Right lobe of liver (tissue), 6 donors: ENCODE measurements around the gene KIF1A. TPM values are rescaled to one million over a fixed set of nuclear protein-coding genes. Genes with fewer than 3 reads are reported as not detected.

Experiments used
- ATAC-seq, 4 donors: fragments of 200-7000 bp; cut with Tn5 transposase; one replicate each; pipeline ENCODE4 v1.9.1; 2020; ENCODE audit warnings: mild to moderate bottlenecking in 4 of 4, moderate library complexity in 4 of 4
- DNase-seq, 3 donors: peaks; one replicate each; pipeline ENCODE4 v3.0.0-alpha.2; 2020
- H3K27ac ChIP-seq, 3 donors: fragments of 200-600 bp; one replicate each; pipeline ENCODE4 v1.8.0; 2022
- H3K27me3 ChIP-seq, 2 donors: fragments of 200-600 bp; one replicate each; pipeline ENCODE4 v1.8.0; 2022
- H3K36me3 ChIP-seq, 4 donors: fragments of 200-600 bp; sonication (generic) in 1 of 4; one replicate each; pipeline versions ENCODE4 v1.5.1 to v1.8.0; 2017 to 2022; ENCODE audit warnings: control low read depth in 1 of 4
- H3K4me1 ChIP-seq, 4 donors: fragments of 200-600 bp; sonication (generic) in 1 of 4; one replicate each; pipeline versions ENCODE4 v1.5.1 to v1.8.0; 2017 to 2022; ENCODE audit warnings: control low read depth in 1 of 4
- H3K4me3 ChIP-seq, 3 donors: fragments of 200-600 bp; one replicate each; pipeline ENCODE4 v1.8.0; 2022
- H3K9me3 ChIP-seq, 4 donors: fragments of 200-600 bp; sonication (generic) in 1 of 4; one replicate each; pipeline versions ENCODE4 v1.5.1 to v1.8.0; 2017 to 2022; ENCODE audit warnings: control low read depth in 1 of 4
- CTCF ChIP-seq, 4 donors: fragments of 200-600 bp in 3 of 4; fragments of 450-650 bp in 1 of 4; IDR thresholded peaks; one replicate each; pipeline versions ENCODE4 v1.5.1 to v1.8.0; 2016 to 2022; ENCODE audit warnings: antibody characterized with exemption in 4 of 4, mild to moderate bottlenecking in 2 of 4
- POLR2A ChIP-seq: fragments of 450-650 bp; IDR thresholded peaks from one replicate; pipeline ENCODE4 v1.6.1; 2017; ENCODE audit warnings: antibody characterized with exemption, mild to moderate bottlenecking
- WGBS: methylation state at CpG from one replicate; pipeline ENCODE4 v1.1.6; 2018; ENCODE audit warnings: low coverage, low lambda C conversion rate; ENCODE audit not compliant: insufficient coverage; ENCODE audit errors: missing lambda C conversion rate; 5-methylcytosine and 5-hydroxymethylcytosine counted together
- intact Hi-C, 2 donors: fragments of 100-400 bp; cut with DNase I; formaldehyde crosslinking; loops; one replicate each; pipeline versions ENCODE4 v1.11.2 to v1.14.1; 2022
- total RNA-seq, 6 experiments: library from RNA; depleted of rRNA in 2 of 6; stranded (reverse); fragments of >200 nt in 2 of 6; fragmentation: NEBNext Ultra II Directional in 3 of 6; extraction: Animal tissue kit (Norgen Biotek cat#: 25700) in 3 of 6; gene quantifications; one replicate each; pipeline versions ENCODE4 v1.1.0 to v1.2.4, GENCODE V29; 2016 to 2023
- donor health status: DM: no; HTN: yes; CAD: no.
- donor health status: DM: no; HTN: no; CAD: no.
- donor health status: DM: no; HTN: no; CAD: no.
- donor health status: DM: no; HTN: yes; CAD: no.
- donor health status: DM: no; HTN: yes; CAD: no.

Gene KIF1A
- total RNA-seq, 6 experiments from 2014 or later: 0.31 to 0.87 (median 0.56) TPM

DNA sequence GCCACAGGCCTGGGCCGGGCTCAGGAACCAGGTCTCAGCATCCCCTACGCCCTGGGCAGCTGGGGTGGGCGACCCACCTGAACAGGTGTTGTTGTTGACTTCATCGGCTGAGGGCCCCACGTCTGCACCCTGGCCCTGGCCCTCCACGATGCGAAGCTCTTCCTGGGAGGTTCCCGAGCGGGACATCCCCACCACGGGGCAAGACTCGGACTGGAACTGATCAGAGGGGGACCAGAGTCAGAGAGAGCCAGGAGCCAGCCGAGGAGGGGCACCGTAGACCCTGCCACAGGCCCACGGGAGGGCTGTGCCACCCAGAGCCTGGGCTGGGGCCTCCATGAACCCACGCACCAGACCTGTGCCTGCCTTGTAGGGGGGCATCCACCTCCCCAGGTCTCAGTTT, 74.1 kb downstream of the KIF1A start:
- Histone ChIP-seq H3K4me1 (no peaks in the 10 kb centered on the region), H3K4me3 (no peak overlapping the region), H3K27ac (no peak overlapping the region), H3K9me3 (no peaks in the 10 kb centered on the region), H3K27me3 (no peaks in the 10 kb centered on the region), H3K36me3 (no peaks in the 10 kb centered on the region)
- DNase-seq: no peak
- ATAC-seq: no peak
- WGBS: no CpG with 5 or more reads among the region's 15 CpGs
- intact Hi-C loops: no loop called here
- no peak for TF ChIP-seq CTCF (IDR thresholded peaks at IDR 0.05)
- TF ChIP-seq POLR2A: no peak

- ATAC-seq (no peak), DNase-seq (no peak)
- WGBS: 60% methylated on average over 1 of the region's 15 CpGs
Observed at GRCh38 chr2:240745456-240745855, 74.6 kb downstream of the KIF1A start.

DNA sequence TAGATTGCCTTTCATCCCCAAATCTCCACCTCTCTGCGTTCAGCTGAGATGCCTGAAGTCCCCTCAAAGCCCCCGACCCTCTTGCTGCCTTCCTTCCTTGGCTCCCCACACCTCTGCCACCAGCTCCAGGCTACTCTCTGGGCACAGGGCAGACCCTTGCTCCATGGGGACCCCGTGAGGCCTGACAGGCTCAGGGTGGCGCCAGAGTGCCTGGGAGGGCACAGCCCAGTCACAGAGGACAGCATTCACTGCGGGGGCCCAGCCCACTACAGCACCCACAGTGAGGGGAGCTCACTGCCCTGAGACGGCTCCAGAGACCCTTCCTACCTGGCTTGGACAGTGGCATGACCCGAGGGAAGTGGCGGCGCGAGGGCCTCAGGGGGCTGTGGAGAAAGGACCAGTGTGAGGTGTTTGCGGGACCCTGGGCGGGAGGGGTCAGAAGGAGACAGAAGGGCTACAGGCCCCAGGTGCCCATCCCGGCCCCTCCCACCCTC, 77.4 kb downstream of the KIF1A start:
- 51% methylated on average over 3 of the region's 13 CpGs for WGBS

More at GRCh38 chr2:240745456-240745855, 74.6 kb downstream of the KIF1A start:
- Histone ChIP-seq H3K27me3 (no peaks in the 10 kb centered on the region), H3K36me3 (no peaks in the 10 kb centered on the region), H3K4me3 (no peak overlapping the region), H3K4me1 (no peaks in the 10 kb centered on the region), H3K27ac (no peak overlapping the region), H3K9me3 (no peaks in the 10 kb centered on the region)
- TF ChIP-seq POLR2A (no peak), CTCF (IDR thresholded peaks at IDR 0.05) (no peak)
- intact Hi-C loops: no loop called here

GRCh38 chr2:240741091-240741490, 78.9 kb downstream of the KIF1A start:
- Histone ChIP-seq H3K27me3 (no peaks in the 10 kb centered on the region), H3K4me3 (no peak overlapping the region), H3K36me3 (no peaks in the 10 kb centered on the region), H3K4me1 (no peaks in the 10 kb centered on the region), H3K27ac (no peak overlapping the region), H3K9me3 (no peaks in the 10 kb centered on the region)
- WGBS: 66% methylated on average over 2 of the region's 18 CpGs
- DNase-seq (no peak), ATAC-seq (no peak)
- TF ChIP-seq POLR2A (no peak), CTCF (IDR thresholded peaks at IDR 0.05) (no peak)
- intact Hi-C loops: no loop called here

More for the DNA sequence above, 77.4 kb downstream of the KIF1A start:
- intact Hi-C loops: no loop called here
- Histone ChIP-seq H3K27me3 (no peaks in the 10 kb centered on the region), H3K4me1 (no peaks in the 10 kb centered on the region), H3K4me3 (no peak overlapping the region), H3K36me3 (no peaks in the 10 kb centered on the region), H3K9me3 (no peaks in the 10 kb centered on the region), H3K27ac (no peak overlapping the region)
- ATAC-seq (no peak), DNase-seq (no peak)
- TF ChIP-seq POLR2A: no peak

DNA sequence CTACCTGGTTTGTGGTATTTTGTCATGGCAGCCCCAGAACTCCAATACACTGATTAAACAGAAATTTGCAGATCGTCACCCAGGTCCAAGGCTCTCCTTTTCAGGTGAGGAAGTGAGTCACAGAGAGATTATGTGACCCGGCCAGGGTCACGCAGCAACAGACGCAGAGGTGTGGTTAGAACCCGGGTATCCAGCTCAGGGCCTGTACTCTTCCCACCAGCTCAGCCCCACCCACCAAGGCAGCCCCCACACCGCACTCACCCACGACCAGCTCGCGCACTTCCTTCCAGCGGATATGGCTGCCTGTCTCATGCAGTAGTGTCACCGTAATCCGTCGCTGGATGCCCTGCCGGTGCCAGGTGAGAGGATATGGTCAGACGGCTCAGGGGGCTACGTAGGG, 80.2 kb downstream of the KIF1A start:
- TF ChIP-seq CTCF (IDR thresholded peaks at IDR 0.05) (no peak), POLR2A (no peak)
- no peaks in the 10 kb centered on the region for H3K9me3 ChIP-seq
- H3K4me1 ChIP-seq: no peaks in the 10 kb centered on the region
- ATAC-seq (no peak), DNase-seq (no peak)
- no peak overlapping the region for H3K4me3 ChIP-seq
- H3K27ac ChIP-seq: no peak overlapping the region
- no peaks in the 10 kb centered on the region for H3K36me3 ChIP-seq
- intact Hi-C loops: no loop called here
- no peaks in the 10 kb centered on the region for H3K27me3 ChIP-seq
- WGBS: 63% methylated on average over 11 of the region's 16 CpGs
